Smooth muscle cell of the brain vasculature (primary cell): ENCODE measurements around the gene TRRAP.

Experiments used
- DNase-seq: peaks from one replicate; pipeline ENCODE4 v3.0.0-alpha.2; 2012; ENCODE audit warnings: low read depth, low spot score

TRRAP gene

DNA sequence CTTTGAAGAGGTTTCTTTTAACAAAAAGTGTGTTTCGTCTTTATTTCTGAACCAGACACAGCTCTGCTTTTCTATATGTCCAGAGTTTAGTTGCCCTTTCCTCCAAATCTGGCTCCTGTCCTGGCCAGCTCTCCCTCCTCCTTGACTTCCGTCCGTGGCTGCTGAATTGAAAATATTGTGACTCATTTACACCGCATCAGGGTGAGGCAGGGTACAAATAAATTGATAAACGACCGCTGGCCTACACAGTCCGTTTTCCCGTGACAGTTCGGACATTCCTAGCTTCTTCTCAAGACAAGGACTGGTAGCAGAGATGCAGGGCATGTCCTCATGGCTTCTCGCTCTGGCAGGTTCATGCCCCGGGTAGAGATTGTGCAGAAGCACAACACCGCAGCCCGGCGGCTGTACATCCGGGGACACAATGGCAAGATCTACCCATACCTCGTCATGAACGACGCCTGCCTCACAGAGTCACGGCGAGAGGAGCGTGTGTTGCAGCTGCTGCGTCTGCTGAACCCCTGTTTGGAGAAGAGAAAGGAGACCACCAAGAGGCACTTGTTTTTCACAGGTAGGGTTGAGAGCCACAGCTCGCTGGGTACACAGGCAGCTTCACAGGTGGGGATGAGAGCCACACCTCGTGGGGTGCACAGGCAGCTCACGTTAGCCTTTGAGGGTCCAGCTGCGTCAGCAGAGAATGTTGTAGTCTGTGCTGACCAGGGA, 126.6 kb downstream of the TRRAP start:
- no peak for DNase-seq

DNA sequence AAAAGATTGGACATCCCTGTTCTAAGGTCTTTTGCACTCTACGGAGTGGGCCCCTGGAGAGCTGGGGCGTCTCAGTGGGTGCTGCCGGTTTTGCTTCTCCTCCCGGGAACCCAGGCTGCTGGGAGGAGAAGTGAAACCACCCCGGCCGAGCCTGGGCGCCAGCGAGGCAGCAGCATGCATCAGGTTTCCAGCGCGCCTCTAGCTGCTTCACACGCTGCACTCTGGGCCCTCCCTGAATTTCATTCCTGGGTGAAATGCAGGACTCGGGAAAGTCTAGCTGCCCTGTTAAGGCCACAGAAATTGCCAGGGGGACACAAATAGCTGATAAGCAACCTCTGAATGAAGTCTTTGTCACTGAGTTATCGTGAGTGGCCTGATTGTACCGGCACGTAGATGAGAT, 127.4 kb downstream of the TRRAP start:
- no peak for DNase-seq

DNA sequence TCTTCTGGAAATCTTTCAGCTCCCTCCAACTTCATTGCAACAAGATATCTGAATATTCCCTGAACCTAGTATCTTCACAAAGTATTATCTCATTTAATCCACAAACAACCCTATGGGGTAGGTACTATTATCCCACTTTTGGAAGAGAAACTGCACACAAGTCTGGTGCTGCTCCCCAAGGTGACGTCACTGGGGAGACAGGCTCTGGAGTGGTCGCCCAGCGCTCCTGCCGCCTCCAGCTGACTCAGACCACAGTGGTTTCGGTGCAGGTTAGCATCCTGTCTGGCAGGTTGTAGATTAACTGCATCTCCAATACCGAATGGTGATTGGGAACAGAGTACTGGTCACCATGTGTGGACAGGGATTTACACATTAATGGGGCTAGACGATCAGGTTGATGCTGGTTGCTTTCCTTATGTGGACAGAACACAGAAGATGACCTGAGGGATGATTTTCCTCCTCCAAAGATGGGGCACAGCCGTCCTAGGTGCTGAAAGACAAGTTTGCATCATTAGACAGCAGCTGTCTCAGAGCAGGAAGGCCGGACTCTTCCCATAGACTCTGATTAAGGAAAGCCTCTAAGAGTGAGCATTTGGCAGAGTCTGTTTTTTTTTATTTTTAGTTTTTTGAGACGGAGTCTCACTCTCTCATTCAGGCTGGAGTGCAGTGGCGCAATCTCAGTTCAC, 128.6 kb downstream of the TRRAP start:
- DNase-seq, result no peak

DNA sequence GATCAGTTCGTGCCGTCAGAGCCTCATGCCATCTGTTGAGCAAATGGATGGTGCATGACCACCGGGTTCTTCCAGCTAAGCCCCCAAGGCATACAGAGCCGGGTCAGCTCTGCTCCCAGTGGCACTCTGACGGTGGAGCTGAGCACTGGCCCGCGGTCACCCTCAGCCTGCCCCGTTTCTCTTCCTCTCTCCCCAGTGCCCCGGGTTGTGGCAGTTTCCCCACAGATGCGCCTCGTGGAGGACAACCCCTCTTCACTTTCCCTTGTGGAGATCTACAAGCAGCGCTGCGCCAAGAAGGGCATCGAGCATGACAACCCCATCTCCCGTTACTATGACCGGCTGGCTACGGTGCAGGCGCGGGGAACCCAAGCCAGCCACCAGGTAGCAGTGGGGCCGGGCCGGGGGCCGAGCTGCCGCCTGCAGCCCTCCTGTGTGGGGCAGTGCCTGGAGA, 129.9 kb downstream of the TRRAP start:
- no peak for DNase-seq

DNA sequence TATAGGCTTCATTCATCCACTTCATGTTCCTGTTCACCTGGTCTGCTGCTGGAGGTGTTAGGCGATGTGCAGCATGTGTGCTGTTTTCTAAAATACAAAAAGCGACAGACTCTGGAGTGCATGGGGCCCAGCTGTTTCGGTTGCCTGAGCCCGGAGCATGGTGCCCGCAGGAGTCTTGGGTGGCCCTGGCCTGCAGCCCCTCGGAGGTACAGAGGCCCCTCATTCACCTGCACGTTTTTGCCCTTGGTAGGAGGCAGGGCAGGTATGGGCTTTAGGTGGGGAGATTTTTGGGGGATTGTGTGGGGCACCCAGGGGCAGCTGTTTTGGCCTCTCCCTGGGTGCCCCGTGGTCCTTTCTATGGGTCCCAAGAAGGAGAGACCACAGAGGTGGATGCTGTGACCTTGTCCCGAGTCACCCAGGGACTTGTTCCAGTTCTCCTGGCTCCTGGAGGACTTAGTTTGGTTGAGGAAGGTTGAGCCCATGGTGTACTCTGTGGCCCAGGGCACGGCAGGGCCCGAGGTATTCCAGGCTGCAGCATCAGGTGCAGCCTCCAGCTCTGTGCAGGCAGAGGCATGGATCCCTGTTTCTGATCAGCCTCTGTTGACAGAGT, 130.7 kb downstream of the TRRAP start:
- no peak for DNase-seq

DNA sequence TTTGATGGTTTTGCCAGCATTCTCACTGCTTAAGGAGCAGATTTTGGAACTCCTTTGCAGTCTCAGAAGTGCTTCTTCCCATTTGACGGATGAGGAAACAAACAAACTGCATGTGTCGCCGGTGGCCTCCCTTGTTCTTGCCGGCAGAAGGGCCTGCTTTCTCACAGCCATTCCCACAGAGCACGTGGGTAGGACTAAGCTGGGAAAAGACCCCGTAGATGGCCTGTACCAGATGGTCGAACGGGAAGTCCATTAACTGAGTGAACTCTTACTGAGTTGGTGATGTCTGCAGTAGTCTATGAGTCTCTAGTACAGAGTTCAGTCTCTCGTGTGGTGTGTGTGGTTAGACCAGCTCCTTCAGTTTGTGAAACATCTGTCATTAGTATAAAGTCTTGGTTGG, 131.9 kb downstream of the TRRAP start:
- DNase-seq, result no peak

DNA sequence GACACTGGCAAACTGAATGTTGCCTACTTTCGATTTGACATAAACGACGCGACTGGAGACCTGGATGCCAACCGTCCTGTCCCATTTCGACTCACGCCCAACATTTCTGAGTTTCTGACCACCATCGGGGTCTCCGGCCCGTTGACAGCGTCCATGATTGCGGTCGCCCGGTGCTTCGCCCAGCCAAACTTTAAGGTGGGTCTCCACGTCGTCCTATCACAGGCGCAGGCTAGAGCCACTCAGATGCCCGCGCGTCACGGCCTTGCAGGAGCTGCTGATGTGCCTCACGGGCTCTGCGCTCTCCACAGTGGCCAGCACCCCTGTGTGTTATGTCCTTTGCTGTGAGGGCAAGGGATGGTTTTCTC, 133.0 kb downstream of the TRRAP start:
- no peak for DNase-seq

DNA sequence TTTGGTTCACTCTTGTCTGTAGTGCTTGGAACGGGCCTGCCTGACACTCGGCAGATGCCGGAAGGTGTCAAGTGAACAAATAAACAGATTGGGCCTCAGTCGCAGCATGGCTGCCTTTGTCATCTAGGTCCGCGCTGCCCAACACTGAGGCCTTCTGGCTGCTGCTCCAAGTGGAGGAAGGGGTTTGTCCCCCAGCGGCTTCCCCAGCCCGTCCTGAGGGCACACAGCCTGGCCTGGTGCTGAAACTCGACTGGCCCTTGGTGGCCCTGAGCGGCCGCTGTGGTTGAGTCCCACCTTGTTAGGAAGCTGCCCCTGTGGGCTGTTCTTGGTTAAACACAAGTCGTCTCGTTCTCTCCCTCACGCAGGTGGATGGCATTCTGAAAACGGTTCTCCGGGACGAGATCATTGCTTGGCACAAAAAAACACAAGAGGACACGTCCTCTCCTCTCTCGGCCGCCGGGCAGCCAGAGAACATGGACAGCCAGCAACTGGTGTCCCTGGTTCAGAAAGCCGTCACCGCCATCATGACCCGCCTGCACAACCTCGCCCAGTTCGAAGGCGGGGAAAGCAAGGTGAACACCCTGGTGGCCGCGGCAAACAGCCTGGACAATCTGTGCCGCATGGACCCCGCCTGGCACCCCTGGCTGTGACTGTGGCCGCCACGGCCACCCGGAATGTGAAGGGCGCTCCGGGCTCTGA, 133.5 kb downstream of the TRRAP start:
- DNase-seq, result no peak

DNA sequence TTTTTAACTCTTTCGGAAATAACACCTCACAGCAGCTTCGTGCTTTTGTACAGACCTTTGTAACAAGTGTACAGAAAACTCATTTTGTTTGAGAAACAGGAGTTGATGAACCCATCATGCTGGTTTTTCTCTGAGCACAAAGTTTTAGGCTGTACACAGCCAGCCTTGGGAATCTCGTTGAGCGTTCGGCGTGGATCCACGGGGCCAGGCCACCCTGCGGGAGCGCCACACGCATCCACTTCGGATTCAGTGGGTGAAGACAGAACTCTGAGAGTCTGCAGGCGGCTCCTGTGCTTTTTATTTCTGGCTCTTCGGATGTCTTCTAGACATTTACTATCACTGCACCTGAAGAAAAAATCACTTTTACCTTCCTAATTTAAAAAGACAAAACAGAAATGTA, 134.4 kb downstream of the TRRAP start:
- DNase-seq, result no peak

DNA sequence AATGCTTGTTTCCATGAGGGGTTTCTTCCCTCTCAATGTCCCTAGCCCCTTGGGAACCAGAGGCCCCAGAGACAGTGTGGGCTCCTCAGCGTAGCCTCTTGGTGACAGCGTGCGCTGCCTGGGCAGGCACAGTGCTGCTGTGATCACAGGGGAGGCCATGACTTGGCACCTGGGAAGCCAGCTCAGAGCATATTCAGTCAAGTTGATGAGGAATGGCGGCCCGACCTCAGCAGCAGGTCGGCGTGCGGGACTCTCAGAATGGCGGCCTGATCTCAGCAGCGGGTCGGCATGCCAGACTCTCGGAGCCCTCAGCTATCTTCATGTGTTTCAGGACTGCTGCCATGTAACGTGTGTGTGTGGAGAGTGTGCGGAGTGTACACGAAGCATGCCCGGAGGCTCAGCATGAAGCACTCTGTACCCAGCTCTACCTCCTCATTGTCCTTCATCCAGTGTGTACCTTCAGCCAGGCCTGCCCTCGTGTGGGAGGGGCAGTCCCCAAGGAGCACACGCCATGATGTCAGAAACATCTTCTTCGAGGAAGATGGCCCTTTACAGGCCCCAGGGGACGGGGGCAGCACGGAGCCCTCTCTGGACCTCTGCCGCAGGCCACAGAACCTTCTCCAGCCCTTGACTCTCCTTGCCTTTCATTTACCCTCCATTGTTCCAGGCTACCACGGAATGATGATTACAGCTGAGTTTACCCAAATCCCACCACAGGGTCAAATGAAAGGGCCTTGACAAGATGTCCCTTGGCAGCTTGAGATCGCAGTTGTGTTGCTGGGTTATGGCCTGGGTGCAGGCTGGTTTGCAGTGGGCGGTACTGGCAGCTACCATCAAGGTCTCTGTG, 135.2 kb downstream of the TRRAP start:
- no peak for DNase-seq

DNA sequence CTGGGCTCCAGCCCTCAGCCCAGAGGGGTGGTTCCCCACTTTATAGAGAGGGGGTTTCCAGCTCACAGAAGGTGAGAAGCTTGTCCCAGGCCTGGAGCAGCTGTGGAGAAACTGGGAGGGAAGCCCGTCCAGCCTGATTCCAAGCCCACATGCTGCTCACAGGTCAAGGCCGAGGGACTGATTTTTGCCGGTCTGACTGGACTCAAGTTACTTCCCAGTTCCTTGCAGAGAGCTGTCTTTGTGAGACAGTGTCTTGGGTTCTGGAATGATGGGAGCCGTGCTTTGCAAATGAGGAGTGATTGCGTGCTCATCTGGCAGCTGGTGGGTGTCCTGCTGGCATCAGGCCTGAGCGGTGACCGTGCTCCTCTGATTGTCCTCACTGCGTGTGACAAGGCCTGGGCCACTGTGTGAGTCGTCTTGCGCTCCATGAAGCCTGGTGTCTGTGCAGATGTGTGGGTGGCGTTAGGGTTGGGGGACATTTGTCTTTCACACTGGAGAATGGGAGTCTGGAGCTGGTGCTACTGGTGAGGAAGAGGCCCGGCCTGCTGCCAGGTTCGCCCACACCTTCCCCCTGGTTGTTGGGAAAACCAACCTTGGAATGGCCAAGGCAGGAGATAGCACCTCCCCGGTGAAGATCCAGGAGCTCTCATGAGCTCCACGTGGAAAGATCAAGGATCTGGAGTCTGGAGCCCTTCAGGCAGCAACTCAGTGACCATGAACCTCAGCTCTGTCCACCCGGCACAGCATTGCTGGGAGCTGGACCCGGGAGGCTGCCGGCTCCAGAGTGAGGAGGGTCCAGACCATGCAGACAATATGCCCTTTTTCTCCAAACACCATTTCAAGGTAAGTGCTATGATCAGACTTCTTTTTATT, 136.0 kb downstream of the TRRAP start:
- DNase-seq, result no peak

DNA sequence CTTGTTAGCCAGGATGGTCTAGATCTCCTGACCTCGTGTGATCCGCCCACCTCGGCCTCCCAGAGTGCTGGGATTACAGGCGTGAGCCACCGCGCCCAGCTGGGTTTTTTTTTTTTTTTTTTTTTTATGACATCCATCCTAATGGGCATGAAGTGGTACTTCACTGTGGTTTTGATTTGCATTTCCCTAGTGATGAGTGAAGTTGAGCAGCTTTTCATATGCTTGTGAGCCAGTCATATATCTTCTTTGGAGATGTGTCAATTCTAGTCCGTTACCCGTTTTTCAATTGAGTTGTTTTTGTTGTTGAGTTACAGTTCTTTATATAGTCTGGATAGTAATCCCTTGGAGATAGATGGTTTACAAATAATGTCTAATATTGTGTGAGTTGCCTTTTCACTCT, 137.9 kb downstream of the TRRAP start:
- no peak for DNase-seq

DNA sequence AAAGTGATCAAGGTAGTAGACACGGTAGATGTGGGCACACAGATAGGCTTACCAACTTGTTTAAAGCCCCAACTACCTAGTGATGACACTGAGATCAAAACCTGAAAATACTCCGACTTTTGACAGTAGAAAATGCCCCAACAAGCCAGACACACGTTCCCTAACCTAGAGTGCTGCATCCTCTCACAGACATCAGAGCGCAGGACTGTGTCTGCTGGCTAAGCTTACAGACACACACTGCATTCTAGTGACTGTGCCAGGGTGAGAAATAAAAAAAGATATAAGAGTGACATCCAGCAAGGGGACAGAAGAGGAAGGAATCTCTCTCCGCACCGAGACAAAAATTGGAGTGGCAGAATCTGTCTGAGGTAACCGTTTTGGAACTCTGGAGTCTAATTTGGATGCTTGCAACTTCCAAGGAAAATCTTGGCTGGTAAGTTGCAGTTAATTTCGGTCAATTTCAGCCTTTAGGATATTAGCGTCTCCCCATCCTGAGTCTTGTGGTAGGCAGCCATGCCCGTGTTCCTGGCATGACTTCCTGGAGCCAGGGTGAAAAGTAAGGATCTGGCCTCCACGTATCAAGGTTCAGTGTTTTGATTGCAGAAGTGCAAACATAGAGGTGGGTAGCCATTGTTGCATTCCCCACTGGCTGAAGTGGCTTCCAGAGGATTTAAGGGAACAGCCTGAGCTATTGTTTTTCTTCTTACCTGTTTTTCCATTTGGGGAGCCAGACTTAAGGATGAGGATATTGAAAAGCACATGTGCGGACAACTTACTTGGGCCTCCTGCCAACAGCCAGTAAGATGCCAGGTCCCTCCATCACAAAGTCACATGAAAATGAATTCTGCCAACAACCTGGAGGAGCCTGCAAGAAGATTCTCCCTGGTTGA, 141.4 kb downstream of the TRRAP start:
- DNase-seq, result no peak

DNA sequence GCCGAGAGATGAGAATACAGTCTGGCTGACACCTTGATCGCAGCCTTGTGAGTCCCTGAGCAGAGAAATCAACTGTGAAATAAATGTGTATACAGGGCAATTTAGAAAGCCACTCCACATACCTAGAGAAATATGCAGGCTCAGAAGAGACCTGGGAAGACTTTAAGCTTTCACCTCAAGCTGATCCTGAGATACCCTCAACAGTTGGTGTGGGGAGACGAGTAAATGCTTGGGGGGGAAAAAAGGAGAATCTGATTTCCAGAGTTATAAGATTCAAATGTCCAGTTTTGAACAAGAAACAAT, 142.0 kb downstream of the TRRAP start:
- DNase-seq, result no peak

DNA sequence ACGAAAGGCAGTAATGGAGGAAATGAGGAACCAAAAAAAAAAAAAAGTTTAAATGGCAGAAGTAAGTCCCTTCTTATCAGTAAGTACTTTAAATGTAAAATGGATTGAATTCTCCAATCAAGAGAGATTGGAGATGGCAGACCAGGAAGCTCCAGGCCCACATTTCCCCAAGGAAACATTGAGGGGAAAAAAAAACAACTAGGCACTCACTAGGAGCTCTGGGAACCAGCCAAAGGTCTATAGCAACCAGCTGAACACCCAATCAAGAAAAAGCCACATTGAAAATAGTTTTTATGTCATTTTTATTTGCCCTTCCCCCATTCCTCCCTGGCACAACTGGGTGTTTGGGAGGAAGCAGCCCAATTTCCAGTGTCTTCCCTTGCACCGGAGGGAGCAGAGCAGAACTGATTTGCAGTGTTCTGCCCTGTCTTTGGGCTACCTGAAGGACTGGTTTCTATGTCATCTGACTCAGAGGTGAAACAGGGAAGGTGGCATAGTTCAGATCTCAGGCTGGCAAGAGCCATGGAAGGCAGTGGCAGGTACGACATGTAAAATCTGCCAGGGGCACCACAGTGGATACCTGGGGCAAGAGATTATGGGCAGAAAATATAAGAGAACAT, 143.7 kb downstream of the TRRAP start:
- no peak for DNase-seq

DNA sequence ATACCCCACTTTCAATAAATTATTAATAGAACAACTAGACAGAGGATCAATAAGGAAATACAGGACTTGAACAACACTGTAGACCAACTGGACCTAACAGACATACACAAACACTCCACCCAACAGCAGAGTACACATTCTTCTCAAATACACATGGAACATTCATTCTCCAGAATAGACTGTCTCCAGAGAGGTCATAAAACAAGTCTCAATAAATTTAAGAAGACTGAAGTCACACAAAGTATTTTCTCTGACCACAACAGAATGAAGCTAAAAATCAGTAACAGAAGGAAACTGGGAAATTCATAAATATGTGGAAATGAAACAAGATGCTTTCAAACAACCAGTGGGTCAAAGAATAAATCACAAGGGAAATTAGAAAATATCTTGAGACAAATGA, 145.7 kb downstream of the TRRAP start:
- DNase-seq, result no peak

DNA sequence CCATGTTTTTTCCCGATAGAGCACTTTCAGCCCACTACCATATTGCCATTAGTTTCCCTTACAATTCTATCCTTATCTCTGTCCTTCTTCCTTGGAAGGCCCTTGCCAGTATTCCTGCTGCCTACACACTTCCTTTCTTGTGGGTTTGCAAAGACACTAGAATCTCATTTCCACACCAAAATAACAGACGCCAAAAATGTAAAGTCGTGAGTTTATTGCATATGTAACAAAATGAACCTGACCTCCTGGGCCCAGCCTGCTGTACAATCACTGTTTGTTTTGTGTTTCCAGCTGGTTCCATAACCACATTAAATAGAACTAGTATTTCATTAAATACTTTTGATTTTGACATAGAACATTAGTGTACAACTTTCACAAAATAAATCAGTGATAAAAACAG, 148.9 kb downstream of the TRRAP start:
- peak; percentile 33 for DNase-seq

DNA sequence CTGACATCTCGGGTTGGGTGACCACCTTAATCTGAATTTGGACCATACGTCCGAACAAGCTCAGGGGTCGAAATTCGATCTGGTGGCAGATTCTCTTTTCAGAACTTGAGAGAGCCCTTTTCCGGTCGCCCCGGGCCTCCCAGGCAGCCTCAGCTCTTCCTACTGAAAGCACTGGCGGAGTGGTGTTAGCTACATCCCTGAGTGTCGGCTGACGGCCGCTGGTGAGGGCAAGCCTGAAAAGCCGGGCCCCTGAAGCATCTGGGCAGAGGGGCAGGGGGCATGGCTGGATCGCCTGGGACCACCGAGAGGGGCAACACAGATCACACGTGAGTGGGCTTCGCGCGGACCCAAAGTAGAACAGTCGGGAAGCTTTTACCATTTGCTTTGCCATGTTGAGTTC, 149.5 kb downstream of the TRRAP start:
- no peak for DNase-seq

DNA sequence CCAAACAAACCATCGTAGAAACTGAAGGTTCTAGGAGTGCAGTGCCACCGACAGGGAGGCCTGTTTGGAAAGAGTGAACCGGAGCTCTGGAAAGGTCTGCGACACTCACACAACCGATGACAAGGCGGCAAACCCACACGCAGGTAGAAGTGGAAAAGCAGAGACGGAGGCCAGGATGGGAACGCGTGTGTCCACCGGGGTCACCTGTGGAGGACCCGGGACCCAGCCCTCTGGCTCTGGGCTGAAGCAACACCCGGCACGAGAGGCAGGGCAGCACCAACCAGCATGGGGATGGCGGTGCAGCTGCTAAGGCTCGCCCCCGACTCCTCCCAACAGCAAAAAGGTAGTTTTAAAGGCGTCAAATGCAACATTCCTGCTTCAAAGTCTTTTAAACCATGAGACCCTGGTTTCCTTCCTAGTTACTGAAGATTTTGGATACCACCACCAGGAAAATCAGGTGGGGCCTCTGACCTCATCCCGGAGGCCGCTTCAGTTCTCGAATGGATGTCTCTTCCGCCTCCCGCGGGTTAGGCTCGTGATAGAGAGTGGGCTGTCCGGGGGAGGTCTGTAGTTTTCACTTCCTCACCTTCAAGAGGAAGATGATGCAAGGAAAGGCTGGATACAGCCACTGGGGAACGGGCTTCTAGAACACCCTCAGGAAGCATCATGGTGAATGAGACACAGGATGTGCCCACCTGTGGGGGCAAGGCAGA, 150.1 kb downstream of the TRRAP start:
- no peak for DNase-seq
